AML-193 (cell line): Measurements from ENCODE around the gene FANCF.

Experiments used
- DNase-seq, 2 experiments: peaks; one replicate each; lab custom pipeline; 2025; lab: John Stamatoyannopoulos, UW

The FANCF gene

GRCh38 chr11:22624742-22625447, 728 bp downstream of the FANCF start:
- peak; percentile 47 to 55 for DNase-seq

DNA sequence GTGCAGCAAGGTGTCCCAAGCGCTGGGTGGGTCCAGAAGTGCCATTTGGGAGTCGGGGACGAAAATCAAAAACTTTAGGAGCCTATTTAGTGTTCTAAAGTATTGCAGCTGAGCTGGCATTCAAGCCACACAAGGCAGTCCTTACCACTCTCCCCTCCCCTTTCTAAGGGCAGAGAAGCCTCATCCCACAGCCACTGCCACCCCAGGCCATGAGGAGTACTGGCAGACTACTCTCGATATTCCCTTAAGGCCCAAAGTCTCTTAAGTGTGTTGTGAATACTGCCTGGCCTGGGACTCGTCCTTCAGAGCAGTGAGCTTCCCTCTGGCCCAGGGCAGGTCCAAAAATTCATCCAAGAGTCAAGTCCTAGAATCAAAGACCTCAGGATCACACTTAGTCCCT, 7.8 kb downstream of the FANCF start:
- DNase-seq = no peak

DNA sequence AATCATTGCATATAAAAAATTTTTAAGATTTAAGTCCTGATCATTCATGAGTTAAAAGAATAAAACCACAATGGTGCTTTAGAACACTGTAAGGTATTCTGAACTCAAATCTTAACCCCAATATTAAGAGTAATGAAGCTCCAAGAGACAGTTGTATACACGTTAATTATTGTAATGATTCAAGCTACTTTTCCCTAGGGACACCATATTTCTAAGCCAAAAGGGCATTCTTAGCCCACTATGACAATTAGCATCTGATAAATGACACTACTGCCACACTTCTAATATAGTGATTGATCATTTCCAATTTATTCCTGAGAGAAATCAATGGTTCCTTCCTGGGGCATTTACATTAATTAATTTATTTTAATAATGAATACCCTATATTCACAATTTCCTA, 21.7 kb downstream of the FANCF start:
- DNase-seq = no peak

GRCh38 chr11:22602504-22602903, 23.1 kb downstream of the FANCF start:
- no peak for DNase-seq

- no peak for DNase-seq
These were observed 26.2 kb downstream of the FANCF start for GRCh38 chr11:22599458-22599857.

- no peak for DNase-seq
These were observed 28.6 kb downstream of the FANCF start for GRCh38 chr11:22597062-22597461.

DNA sequence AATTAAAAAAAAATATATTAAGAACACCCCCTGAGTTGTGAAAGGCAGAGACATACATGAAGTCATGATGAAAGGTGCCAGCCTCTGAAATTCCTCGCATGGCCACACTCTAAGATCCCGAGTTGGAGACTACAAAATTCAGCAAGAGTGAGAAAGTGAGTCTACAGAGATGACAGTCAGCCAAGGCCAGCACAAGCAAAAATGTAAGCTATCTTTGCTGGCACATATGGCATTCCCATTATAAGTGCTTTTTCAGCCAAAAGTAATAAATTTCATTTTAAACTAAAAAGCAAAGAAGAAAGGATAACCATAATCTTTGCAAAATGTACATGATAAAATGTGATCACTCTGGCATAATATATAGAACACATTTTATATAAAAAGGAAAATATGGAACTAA, 40.6 kb downstream of the FANCF start:
- DNase-seq = no peak

GRCh38 chr11:22583963-22584492, 41.6 kb downstream of the FANCF start:
- DNase-seq = no peak

GRCh38 chr11:22582151-22582410, 43.5 kb downstream of the FANCF start:
- no peak for DNase-seq

DNA sequence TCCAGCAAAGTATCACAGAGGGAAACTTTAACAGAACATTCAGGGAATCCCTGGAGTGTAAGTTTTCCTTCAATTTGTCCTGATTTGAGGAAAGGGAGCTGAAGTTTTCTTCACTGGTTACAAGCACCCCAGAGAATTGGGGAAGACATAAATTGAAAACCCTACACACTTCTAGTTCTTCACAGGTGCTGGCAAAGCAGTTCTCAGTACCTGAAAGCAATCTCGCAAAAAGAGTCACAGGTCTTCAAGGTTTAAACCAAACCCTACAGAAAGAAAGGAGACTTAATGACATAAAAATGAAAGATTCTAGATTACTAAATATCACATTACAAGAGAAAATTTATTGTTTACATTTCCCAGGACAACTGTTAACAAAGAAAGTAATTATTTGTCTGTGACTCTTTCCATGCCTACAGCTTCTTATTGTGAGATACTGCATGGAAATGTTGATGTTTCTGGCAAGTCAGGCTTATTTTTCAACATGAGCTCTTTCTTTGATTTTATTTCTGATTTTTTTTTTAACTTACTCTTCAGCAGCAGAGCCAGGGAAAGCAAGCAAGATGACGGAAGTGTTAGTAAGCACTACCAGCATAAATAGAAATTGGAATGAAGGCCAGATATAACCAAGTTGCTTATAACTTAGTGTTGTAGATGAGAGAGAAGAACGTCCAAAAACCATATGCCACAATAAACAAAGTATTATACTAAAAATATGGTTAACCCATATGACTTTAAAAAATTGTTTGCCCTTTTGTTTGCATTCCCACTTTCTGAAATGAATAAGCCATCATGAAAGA, 44.1 kb downstream of the FANCF start:
- DNase-seq = no peak

GRCh38 chr11:22577854-22578253, 47.8 kb downstream of the FANCF start:
- DNase-seq = no peak
